Activated T-cell treated with anti-CD3 and anti-CD28 coated beads, Interleukin-2, amount 50 U/mL, for 24 hours (primary cell): ENCODE data around the gene ZBED5.
A peak's percentile ranks its signal among the peaks of the same experiment; 100 is the strongest.
"Not testable (repeated sequence)": the region's sequence is repeated elsewhere in the genome, so short reads cannot be mapped to it uniquely, and the experiment has no call there.

ENCODE experiments used
- DNase-seq: peaks from one replicate; pipeline ENCODE4 v3.0.0-alpha.2; 2020
- H3K27ac Mint-ChIP-seq: 2 replicates; pipeline ENCODE4 v1.8.0; 2020; ENCODE audit warnings: mild to moderate bottlenecking, mixed read lengths
- H3K27me3 Mint-ChIP-seq: 2 replicates; pipeline ENCODE4 v1.8.0; 2020; ENCODE audit warnings: mixed read lengths
- H3K36me3 Mint-ChIP-seq: 2 replicates; pipeline ENCODE4 v1.8.0; 2020; ENCODE audit warnings: low read depth, mixed read lengths
- H3K4me1 Mint-ChIP-seq: 2 replicates; pipeline ENCODE4 v1.8.0; 2020; ENCODE audit warnings: low read depth, mixed read lengths
- H3K4me3 Mint-ChIP-seq: 2 replicates; pipeline ENCODE4 v1.8.0; 2020; ENCODE audit warnings: mild to moderate bottlenecking, moderate library complexity, mixed read lengths
- H3K9me3 Mint-ChIP-seq: 2 replicates; pipeline ENCODE4 v1.8.0; 2020; ENCODE audit warnings: mixed read lengths

The ZBED5 gene

GRCh38 chr11:10891151-10891720 is 33.4 kb upstream of the ZBED5 start:
- Mint-ChIP-seq H3K27me3 (no peaks in the 10 kb centered on the region), H3K9me3 (peaks cover 8% of the 10 kb centered on the region), H3K4me1 (no peaks in the 10 kb centered on the region), H3K27ac (no peak overlapping the region), H3K4me3 (no peak overlapping the region), H3K36me3 (no peaks in the 10 kb centered on the region)
- no peak for DNase-seq

GRCh38 chr11:10890083-10890482 is 32.2 kb upstream of the ZBED5 start:
- H3K4me3 Mint-ChIP-seq, H3K27me3 Mint-ChIP-seq, H3K4me1 Mint-ChIP-seq, DNase-seq, H3K27ac Mint-ChIP-seq, H3K9me3 Mint-ChIP-seq, H3K36me3 Mint-ChIP-seq: not testable (repeated sequence)

GRCh38 chr11:10887307-10887706 is 29.5 kb upstream of the ZBED5 start:
- Mint-ChIP-seq H3K36me3 (no peaks in the 10 kb centered on the region), H3K4me1 (no peaks in the 10 kb centered on the region), H3K27me3 (no peaks in the 10 kb centered on the region)

GRCh38 chr11:10886652-10887250 is 28.9 kb upstream of the ZBED5 start:
- Mint-ChIP-seq H3K9me3 (peaks cover 16% of the 10 kb centered on the region), H3K27ac (no peak overlapping the region), H3K36me3 (no peaks in the 10 kb centered on the region), H3K4me3 (no peak overlapping the region), H3K27me3 (no peaks in the 10 kb centered on the region), H3K4me1 (no peaks in the 10 kb centered on the region)
- DNase-seq: no peak

More at GRCh38 chr11:10887307-10887706, 29.5 kb upstream of the ZBED5 start:
- no peak for DNase-seq
- no peak overlapping the region for H3K4me3 Mint-ChIP-seq
- peaks cover 16% of the 10 kb centered on the region for H3K9me3 Mint-ChIP-seq
- no peak overlapping the region for H3K27ac Mint-ChIP-seq

GRCh38 chr11:10885703-10886363 is 28.0 kb upstream of the ZBED5 start:
- peaks cover 16% of the 10 kb centered on the region for H3K9me3 Mint-ChIP-seq
- H3K4me3 Mint-ChIP-seq: no peak overlapping the region
- H3K4me1 Mint-ChIP-seq: no peaks in the 10 kb centered on the region
- no peaks in the 10 kb centered on the region for H3K27me3 Mint-ChIP-seq
- no peak overlapping the region for H3K27ac Mint-ChIP-seq
- H3K36me3 Mint-ChIP-seq: no peaks in the 10 kb centered on the region
- DNase-seq: no peak

- not testable (repeated sequence) for H3K27me3 Mint-ChIP-seq, H3K4me1 Mint-ChIP-seq, H3K27ac Mint-ChIP-seq, H3K9me3 Mint-ChIP-seq, H3K36me3 Mint-ChIP-seq, H3K4me3 Mint-ChIP-seq, DNase-seq
Measured at GRCh38 chr11:10884292-10884691, 26.4 kb upstream of the ZBED5 start.

- H3K4me1 Mint-ChIP-seq: peaks cover 12% of the 10 kb centered on the region
Measured at GRCh38 chr11:10881892-10882291, 24.0 kb upstream of the ZBED5 start.

GRCh38 chr11:10878408-10879214 is 20.8 kb upstream of the ZBED5 start:
- Mint-ChIP-seq H3K27ac (peak overlapping the region; percentile 73), H3K36me3 (peaks cover 18% of the 10 kb centered on the region), H3K9me3 (peaks cover under 1% of the 10 kb centered on the region), H3K27me3 (no peaks in the 10 kb centered on the region), H3K4me1 (peaks cover 12% of the 10 kb centered on the region), H3K4me3 (no peak overlapping the region)
- peak; percentile 40 for DNase-seq

More at GRCh38 chr11:10881892-10882291, 24.0 kb upstream of the ZBED5 start:
- Mint-ChIP-seq H3K27ac (no peak overlapping the region), H3K27me3 (no peaks in the 10 kb centered on the region), H3K9me3 (peaks cover 8% of the 10 kb centered on the region), H3K36me3 (peaks cover 11% of the 10 kb centered on the region), H3K4me3 (no peak overlapping the region)
- DNase-seq: no peak

- Mint-ChIP-seq H3K4me1 (peaks cover 13% of the 10 kb centered on the region), H3K9me3 (peaks cover 10% of the 10 kb centered on the region), H3K4me3 (no peak overlapping the region), H3K27ac (no peak overlapping the region), H3K27me3 (no peaks in the 10 kb centered on the region), H3K36me3 (peaks cover 38% of the 10 kb centered on the region)
- no peak for DNase-seq
Measured at GRCh38 chr11:10876158-10876557, 18.3 kb upstream of the ZBED5 start.

- Mint-ChIP-seq H3K9me3 (peaks cover 10% of the 10 kb centered on the region), H3K27ac (no peak overlapping the region), H3K4me1 (peaks cover 15% of the 10 kb centered on the region), H3K36me3 (peaks cover 39% of the 10 kb centered on the region), H3K27me3 (no peaks in the 10 kb centered on the region), H3K4me3 (no peak overlapping the region)
- DNase-seq: no peak
Measured at GRCh38 chr11:10875430-10876021, 17.7 kb upstream of the ZBED5 start.

- H3K9me3 Mint-ChIP-seq: peaks cover 10% of the 10 kb centered on the region
- peaks cover 30% of the 10 kb centered on the region for H3K36me3 Mint-ChIP-seq
Measured at GRCh38 chr11:10872097-10872496, 14.2 kb upstream of the ZBED5 start.

GRCh38 chr11:10868352-10868751 is 10.5 kb upstream of the ZBED5 start:
- H3K36me3 Mint-ChIP-seq: peaks cover 21% of the 10 kb centered on the region
- peaks cover 7% of the 10 kb centered on the region for H3K9me3 Mint-ChIP-seq
- H3K27ac Mint-ChIP-seq: no peak overlapping the region
- no peak overlapping the region for H3K4me3 Mint-ChIP-seq
- DNase-seq: no peak
- peaks cover 21% of the 10 kb centered on the region for H3K4me1 Mint-ChIP-seq
- H3K27me3 Mint-ChIP-seq: no peaks in the 10 kb centered on the region

More at GRCh38 chr11:10872097-10872496, 14.2 kb upstream of the ZBED5 start:
- H3K27me3 Mint-ChIP-seq: no peaks in the 10 kb centered on the region
- DNase-seq: no peak
- H3K27ac Mint-ChIP-seq: no peak overlapping the region
- H3K4me1 Mint-ChIP-seq: peaks cover 10% of the 10 kb centered on the region
- H3K4me3 Mint-ChIP-seq: no peak overlapping the region

GRCh38 chr11:10866893-10867331 is 9.1 kb upstream of the ZBED5 start:
- no peak overlapping the region for H3K27ac Mint-ChIP-seq
- H3K9me3 Mint-ChIP-seq: peaks cover under 1% of the 10 kb centered on the region
- DNase-seq: no peak
- peaks cover 9% of the 10 kb centered on the region for H3K36me3 Mint-ChIP-seq
- H3K4me1 Mint-ChIP-seq: peaks cover 33% of the 10 kb centered on the region
- no peak overlapping the region for H3K4me3 Mint-ChIP-seq
- no peaks in the 10 kb centered on the region for H3K27me3 Mint-ChIP-seq

- no peaks in the 10 kb centered on the region for H3K27me3 Mint-ChIP-seq
- H3K36me3 Mint-ChIP-seq: peaks cover 4% of the 10 kb centered on the region
- no peaks in the 10 kb centered on the region for H3K9me3 Mint-ChIP-seq
- peaks cover 34% of the 10 kb centered on the region for H3K4me1 Mint-ChIP-seq
- no peak overlapping the region for H3K4me3 Mint-ChIP-seq
- peak overlapping the region; percentile 38 for H3K27ac Mint-ChIP-seq
- DNase-seq: no peak
Measured at GRCh38 chr11:10865837-10866270, 8.0 kb upstream of the ZBED5 start.
